HepG2 (cell line): ENCODE data around the gene VPS37D. TPM values are rescaled to one million over a fixed set of nuclear protein-coding genes. Genes with fewer than 3 reads are reported as not detected.

Source experiments
- BCL3 ChIP-seq: sonication (generic); formaldehyde crosslinking; IDR thresholded peaks from 2 replicates; pipeline ENCODE4 v1.5.1; 2020; ENCODE audit warnings: mild to moderate bottlenecking, missing genetic modification reagents, moderate library complexity
- ESRRA ChIP-seq: sonication (generic); formaldehyde crosslinking; IDR thresholded peaks from 2 replicates; pipeline ENCODE4 v1.5.1; 2020; ENCODE audit warnings: mild to moderate bottlenecking, low read depth, missing genetic modification reagents
- HHEX ChIP-seq: IDR thresholded peaks from 2 replicates; pipeline ENCODE4 v1.6.1; 2016; ENCODE audit warnings: control low read depth
- HOXA7 ChIP-seq: sonication (generic); formaldehyde crosslinking; IDR thresholded peaks from 2 replicates; pipeline ENCODE4 v1.8.1; 2022; ENCODE audit warnings: mild to moderate bottlenecking, missing genetic modification reagents, moderate library complexity
- JUND ChIP-seq: sonication (generic); formaldehyde crosslinking; IDR thresholded peaks from 2 replicates; pipeline ENCODE4 v1.8.0; 2022; ENCODE audit warnings: mild to moderate bottlenecking, missing genetic modification reagents
- KLF16 ChIP-seq, 2 experiments: sonication (generic) in 1 of 2; formaldehyde crosslinking in 1 of 2; IDR thresholded peaks; 2 replicates each; pipeline versions ENCODE4 v1.6.1 to v1.8.0; 2016 to 2023; ENCODE audit warnings: missing genetic modification reagents in 2 of 2, missing compliant biosample characterization in 1 of 2
- NFE2L1 ChIP-seq: sonication (generic); formaldehyde crosslinking; IDR thresholded peaks from 2 replicates; pipeline ENCODE4 v1.4.0; 2020; ENCODE audit warnings: missing genetic modification reagents, mild to moderate bottlenecking, borderline replicate concordance
- NFKBIZ ChIP-seq: IDR thresholded peaks from 2 replicates; pipeline ENCODE4 v1.6.1; 2018; ENCODE audit warnings: missing genetic modification reagents, missing compliant biosample characterization
- SIN3B ChIP-seq: fragments of 150-350 bp; IDR thresholded peaks from 2 replicates; pipeline ENCODE4 v1.6.1; 2014; ENCODE audit warnings: low read length
- SRSF4 ChIP-seq: fragments of 200-400 bp; formaldehyde crosslinking; IDR thresholded peaks from one replicate; pipeline ENCODE4 v1.6.1; 2018; ENCODE audit warnings: mild to moderate bottlenecking, low read depth, low read length, moderate library complexity; ENCODE audit not compliant: poor library complexity, severe bottlenecking
- SRSF9 ChIP-seq: fragments of 200-400 bp; formaldehyde crosslinking; IDR thresholded peaks from 2 replicates; pipeline ENCODE4 v1.6.1; 2018; ENCODE audit warnings: borderline replicate concordance, mild to moderate bottlenecking, low read depth, low read length; ENCODE audit not compliant: insufficient read depth, poor library complexity, severe bottlenecking
- TFE3 ChIP-seq: IDR thresholded peaks from 2 replicates; pipeline ENCODE4 v1.6.1; 2016
- XBP1 ChIP-seq: sonication (generic); formaldehyde crosslinking; IDR thresholded peaks from 2 replicates; pipeline ENCODE4 v1.5.0; 2020; ENCODE audit warnings: missing genetic modification reagents
- ZBTB2 ChIP-seq: sonication (generic); formaldehyde crosslinking; IDR thresholded peaks from 2 replicates; pipeline ENCODE4 v1.8.0; 2022; ENCODE audit warnings: low read depth, missing genetic modification reagents
- ZEB1 ChIP-seq: IDR thresholded peaks from 2 replicates; pipeline ENCODE4 v1.6.1; 2012; ENCODE audit warnings: mild to moderate bottlenecking, low read depth, inconsistent platforms; ENCODE audit not compliant: insufficient replicate concordance
- ZNF18 ChIP-seq: sonication (generic); formaldehyde crosslinking; IDR thresholded peaks from 2 replicates; pipeline ENCODE4 v1.8.0; 2022; ENCODE audit warnings: mild to moderate bottlenecking, missing genetic modification reagents; ENCODE audit not compliant: insufficient replicate concordance
- ZNF33A ChIP-seq: sonication (generic); formaldehyde crosslinking; IDR thresholded peaks from 2 replicates; pipeline ENCODE4 v1.5.1; 2020; ENCODE audit warnings: missing genetic modification reagents, mild to moderate bottlenecking, moderate library complexity, borderline replicate concordance
- ZNF451 ChIP-seq: sonication (generic); formaldehyde crosslinking; IDR thresholded peaks from 2 replicates; pipeline ENCODE4 v1.5.0; 2020; ENCODE audit warnings: mild to moderate bottlenecking, missing genetic modification reagents
- ZNF550 ChIP-seq: sonication (generic); formaldehyde crosslinking; IDR thresholded peaks from 2 replicates; pipeline ENCODE4 v1.4.0; 2020; ENCODE audit warnings: mild to moderate bottlenecking, missing genetic modification reagents, borderline replicate concordance
- ZNF580 ChIP-seq: IDR thresholded peaks from 2 replicates; pipeline ENCODE4 v1.6.1; 2016; ENCODE audit warnings: low read depth, borderline replicate concordance
- ZNF749 ChIP-seq: sonication (generic); formaldehyde crosslinking; IDR thresholded peaks from 2 replicates; pipeline ENCODE4 v1.8.0; 2022; ENCODE audit warnings: mild to moderate bottlenecking, missing genetic modification reagents, moderate library complexity, borderline replicate concordance
- ZNF776 ChIP-seq: sonication (generic); formaldehyde crosslinking; IDR thresholded peaks from 2 replicates; pipeline ENCODE4 v1.4.0; 2020; ENCODE audit warnings: mild to moderate bottlenecking, missing genetic modification reagents
- ZNF841 ChIP-seq: sonication (generic); formaldehyde crosslinking; IDR thresholded peaks from 2 replicates; pipeline ENCODE4 v1.8.1; 2023; ENCODE audit warnings: missing genetic modification reagents, borderline replicate concordance
- polyA plus RNA-seq, 8 experiments: library from polyadenylated mRNA; depleted of rRNA in 3 of 8; stranded (reverse) in 7 of 8; unstranded in 1 of 8; fragments of >200 nt; fragmentation: Illumina TruSeq in 4 of 8; extraction: Trizol in 4 of 8; gene quantifications; 2 replicates each; pipeline versions ENCODE4 v1.2.1 to v1.2.3, GENCODE V29; 2011 to 2016; ENCODE audit warnings: low read depth in 4 of 8, missing spikeins in 1 of 8, mixed read lengths in 1 of 8; ENCODE audit not compliant: insufficient read depth in 1 of 8
- total RNA-seq, 5 experiments: library from RNA; depleted of rRNA; stranded (reverse); fragments of >200 nt; fragmentation: Illumina TruSeq; extraction: Trizol; gene quantifications; 2 replicates each; pipeline ENCODE4 v1.2.3, GENCODE V29; 2016; ENCODE audit warnings: low read depth in 1 of 5

Gene VPS37D
- total and polyA plus RNA-seq, 2 of the 13 experiments (the other 11 are each of a cell fraction or from before 2014, with no cell fraction given) = 3.8 to 6.3 TPM

- no peak for TF ChIP-seq SRSF4
- TF ChIP-seq HOXA7 (CRISPR knock-in tag) = no peak
- TF ChIP-seq ZNF841 (CRISPR knock-in tag) = 0 out of 2 replicates have a peak, but pooled peaks have one; percentile 17
- no peak for TF ChIP-seq ZNF580 (CRISPR knock-in tag)
- no peak for TF ChIP-seq ZEB1
- peak; percentile 26 for TF ChIP-seq ZNF18
- peak in 1 of 2 experiments; percentile 1; a peak in 1 of 4 replicates for TF ChIP-seq KLF16 (CRISPR knock-in tag; IDR thresholded peaks at IDR 0.05)
- no peak for TF ChIP-seq ZNF451 (CRISPR knock-in tag)
- TF ChIP-seq TFE3 (CRISPR knock-in tag) = no peak
- no peak for TF ChIP-seq SRSF9
- no peak for TF ChIP-seq ZBTB2 (CRISPR knock-in tag)
- no peak for TF ChIP-seq ZNF776 (CRISPR knock-in tag)
- no peak for TF ChIP-seq JUND (CRISPR knock-in tag)
- TF ChIP-seq SIN3B = no peak
- TF ChIP-seq ESRRA = no peak
- no peak for TF ChIP-seq NFE2L1 (CRISPR knock-in tag)
- 0 out of 2 replicates have a peak, but pooled peaks have one; percentile 16 for TF ChIP-seq ZNF749 (CRISPR knock-in tag)
- TF ChIP-seq XBP1 (CRISPR knock-in tag) = no peak
- no peak for TF ChIP-seq BCL3
- TF ChIP-seq ZNF550 (CRISPR knock-in tag) = no peak
- no peak for TF ChIP-seq ZNF33A (CRISPR knock-in tag)
- TF ChIP-seq HHEX (CRISPR knock-in tag) = no peak
- TF ChIP-seq NFKBIZ (CRISPR knock-in tag) = no peak
Observed at GRCh38 chr7:73683788-73684693, 16.4 kb downstream of the VPS37D start (continued).
